Loucy (cell line): Measurements from ENCODE around the gene TFPT.

Experiments used
- H2AFZ ChIP-seq: fragments of 200-600 bp; sonication (generic); 2 replicates; pipeline ENCODE4 v1.6.0; 2016; ENCODE audit warnings: antibody characterized with exemption, mild to moderate bottlenecking, low read length, moderate library complexity
- H3F3A ChIP-seq: fragments of 200-600 bp; 2 replicates; pipeline ENCODE4 v1.6.0; 2016; ENCODE audit warnings: antibody characterized with exemption, low read depth, mild to moderate bottlenecking
- H3K27me3 ChIP-seq: fragments of 200-600 bp; sonication (generic); 2 replicates; pipeline ENCODE4 v1.6.1; 2014; ENCODE audit warnings: low read length, mild to moderate bottlenecking; ENCODE audit not compliant: insufficient read depth, poor library complexity, severe bottlenecking
- H3K36me3 ChIP-seq: fragments of 200-600 bp; sonication (generic); 2 replicates; pipeline ENCODE4 v1.6.1; 2016; ENCODE audit warnings: low read length; ENCODE audit not compliant: insufficient read depth
- H3K4me1 ChIP-seq: fragments of 200-600 bp; sonication (generic); 2 replicates; pipeline ENCODE4 v1.5.1; 2014; ENCODE audit warnings: low read length, mild to moderate bottlenecking; ENCODE audit not compliant: insufficient read depth, poor library complexity, severe bottlenecking
- H3K4me2 ChIP-seq: fragments of 200-600 bp; sonication (generic); 2 replicates; pipeline ENCODE4 v1.6.0; 2014; ENCODE audit warnings: antibody characterized with exemption, low read length, low read depth, mild to moderate bottlenecking; ENCODE audit not compliant: poor library complexity, severe bottlenecking
- H3K4me3 ChIP-seq: fragments of 200-600 bp; sonication (generic); 2 replicates; pipeline ENCODE4 v1.5.1; 2014; ENCODE audit warnings: low read length, mild to moderate bottlenecking, mixed read lengths; ENCODE audit not compliant: poor library complexity, severe bottlenecking
- H3K79me2 ChIP-seq: fragments of 200-600 bp; sonication (generic); 2 replicates; pipeline ENCODE4 v1.6.1; 2014; ENCODE audit warnings: low read length; ENCODE audit not compliant: insufficient read depth
- H3K9ac ChIP-seq: fragments of 200-600 bp; sonication (generic); 2 replicates; pipeline ENCODE4 v1.6.0; 2014; ENCODE audit warnings: mild to moderate bottlenecking, low read depth, low read length, moderate library complexity; ENCODE audit not compliant: poor library complexity, severe bottlenecking
- H3K9me2 ChIP-seq: fragments of 200-600 bp; sonication (generic); replicated peaks from 2 replicates; pipeline ENCODE4 v1.6.1; 2016; ENCODE audit warnings: low read depth, low read length, mixed read lengths
- H3K9me3 ChIP-seq: fragments of 200-600 bp; sonication (generic); 2 replicates; pipeline ENCODE4 v1.6.1; 2014; ENCODE audit warnings: mild to moderate bottlenecking, antibody characterized with exemption, low read length, low read depth; ENCODE audit not compliant: insufficient read depth
- H4K20me1 ChIP-seq: fragments of 200-600 bp; sonication (generic); 2 replicates; pipeline ENCODE4 v1.6.0; 2014; ENCODE audit warnings: antibody characterized with exemption, low read length, mild to moderate bottlenecking; ENCODE audit not compliant: insufficient read depth, poor library complexity, severe bottlenecking
- EZH2phosphoT487 ChIP-seq: fragments of 200-600 bp; IDR thresholded peaks from 2 replicates; pipeline ENCODE4 v1.6.1; 2018; ENCODE audit warnings: antibody characterized with exemption, mild to moderate bottlenecking, moderate library complexity, borderline replicate concordance
- TF ChIP-seq, protein P1 (sequence below): fragments of 200-600 bp; sonication (generic); conservative IDR thresholded peaks from 2 replicates; pipeline ENCODE4 v1.5.1; 2014; ENCODE audit warnings: mild to moderate bottlenecking, antibody characterized with exemption, low read length

TFPT gene

DNA sequence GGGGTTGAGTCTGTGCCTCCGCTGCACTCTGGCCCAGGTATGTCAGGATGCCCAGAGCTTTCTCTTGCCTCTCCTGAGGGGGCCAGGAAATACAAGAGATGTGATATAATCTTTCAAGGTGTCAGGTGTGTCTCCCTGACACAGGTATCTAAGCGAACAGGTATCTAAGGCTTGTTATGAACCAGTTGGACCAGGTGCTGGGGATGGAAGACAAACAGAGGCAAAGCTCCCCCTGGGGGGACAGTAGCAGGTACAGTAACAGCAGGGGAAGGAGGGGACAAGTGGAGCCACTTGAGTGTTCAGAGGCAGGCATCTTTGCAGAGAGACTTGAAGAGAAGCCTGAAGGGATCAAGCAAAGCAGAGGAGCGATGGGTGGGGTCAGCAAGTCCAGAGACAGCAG is 41.5 kb upstream of the TFPT start:
- Histone ChIP-seq H3K4me2 (no peak overlapping the region), H2AFZ (no peak overlapping the region), H3K79me2 (peaks cover 38% of the 10 kb centered on the region), H3K27me3 (no peaks in the 10 kb centered on the region), H3K4me3 (no peak overlapping the region), H3K9me2 (no peaks in the 10 kb centered on the region), H4K20me1 (peaks cover 16% of the 10 kb centered on the region), H3K36me3 (peaks cover 49% of the 10 kb centered on the region; the same call in 1 of the 2 replicates), H3K9ac (no peak overlapping the region), H3F3A (peaks cover 10% of the 10 kb centered on the region; the same call in 1 of the 2 replicates), H3K9me3 (no peaks in the 10 kb centered on the region), H3K4me1 (peaks cover 21% of the 10 kb centered on the region)
- TF ChIP-seq EZH2phosphoT487: no peak
- TF ChIP-seq, protein P1, sequence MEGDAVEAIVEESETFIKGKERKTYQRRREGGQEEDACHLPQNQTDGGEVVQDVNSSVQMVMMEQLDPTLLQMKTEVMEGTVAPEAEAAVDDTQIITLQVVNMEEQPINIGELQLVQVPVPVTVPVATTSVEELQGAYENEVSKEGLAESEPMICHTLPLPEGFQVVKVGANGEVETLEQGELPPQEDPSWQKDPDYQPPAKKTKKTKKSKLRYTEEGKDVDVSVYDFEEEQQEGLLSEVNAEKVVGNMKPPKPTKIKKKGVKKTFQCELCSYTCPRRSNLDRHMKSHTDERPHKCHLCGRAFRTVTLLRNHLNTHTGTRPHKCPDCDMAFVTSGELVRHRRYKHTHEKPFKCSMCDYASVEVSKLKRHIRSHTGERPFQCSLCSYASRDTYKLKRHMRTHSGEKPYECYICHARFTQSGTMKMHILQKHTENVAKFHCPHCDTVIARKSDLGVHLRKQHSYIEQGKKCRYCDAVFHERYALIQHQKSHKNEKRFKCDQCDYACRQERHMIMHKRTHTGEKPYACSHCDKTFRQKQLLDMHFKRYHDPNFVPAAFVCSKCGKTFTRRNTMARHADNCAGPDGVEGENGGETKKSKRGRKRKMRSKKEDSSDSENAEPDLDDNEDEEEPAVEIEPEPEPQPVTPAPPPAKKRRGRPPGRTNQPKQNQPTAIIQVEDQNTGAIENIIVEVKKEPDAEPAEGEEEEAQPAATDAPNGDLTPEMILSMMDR: no peak

DNA sequence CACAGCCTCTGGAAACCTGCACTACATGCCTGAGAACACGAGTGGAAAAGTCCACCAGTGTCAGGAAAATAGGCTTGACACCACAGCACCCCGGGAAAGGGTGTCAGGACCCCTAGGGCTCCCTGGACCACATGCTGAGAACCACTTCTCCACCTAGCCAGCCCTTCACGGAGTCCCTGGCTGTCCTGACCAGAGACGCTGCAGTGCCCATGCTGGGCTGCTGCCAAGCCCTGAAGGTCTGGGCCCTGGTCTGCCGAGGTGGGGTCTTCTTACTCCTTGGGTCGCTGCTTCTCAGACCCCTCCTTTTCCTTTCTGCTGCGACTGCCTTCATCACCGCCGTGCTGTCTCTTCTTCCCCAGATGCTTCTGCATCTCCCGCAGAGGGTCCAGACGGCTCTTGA is 41.0 kb upstream of the TFPT start:
- TF ChIP-seq, protein P1: no peak
- no peak for TF ChIP-seq EZH2phosphoT487
- no peaks in the 10 kb centered on the region for H3K9me2 ChIP-seq
- no peak overlapping the region for H3K4me3 ChIP-seq
- H3F3A ChIP-seq: peaks cover 10% of the 10 kb centered on the region; the same call in 1 of the 2 replicates
- H3K79me2 ChIP-seq: peaks cover 34% of the 10 kb centered on the region
- peaks cover 21% of the 10 kb centered on the region for H3K4me1 ChIP-seq
- H3K36me3 ChIP-seq: peaks cover 54% of the 10 kb centered on the region; the same call in 1 of the 2 replicates
- no peak overlapping the region for H3K4me2 ChIP-seq
- no peaks in the 10 kb centered on the region for H3K27me3 ChIP-seq
- no peaks in the 10 kb centered on the region for H3K9me3 ChIP-seq
- no peak overlapping the region for H3K9ac ChIP-seq
- H2AFZ ChIP-seq: no peak overlapping the region
- H4K20me1 ChIP-seq: peaks cover 16% of the 10 kb centered on the region

DNA sequence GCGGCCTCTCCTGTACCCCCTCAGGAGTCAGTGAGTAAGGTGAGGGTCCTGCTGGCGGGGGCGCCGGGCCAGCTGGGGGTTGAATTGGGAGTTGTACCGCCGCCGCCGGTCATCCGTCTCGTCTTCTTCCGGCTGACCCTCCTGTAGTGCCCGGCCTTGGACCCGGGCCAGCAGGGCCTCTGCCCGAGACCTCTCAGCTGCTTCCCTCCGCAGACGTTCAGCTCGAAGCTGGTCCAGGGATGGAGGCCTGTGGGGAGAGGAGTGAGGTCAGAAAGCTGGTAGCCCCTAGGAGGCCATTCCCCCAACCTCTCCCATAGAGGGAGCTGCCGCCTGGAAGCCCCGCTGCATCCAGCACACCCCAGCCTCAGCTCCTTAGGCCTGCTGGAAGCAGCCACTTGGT is 40.2 kb upstream of the TFPT start:
- Histone ChIP-seq H3K36me3 (peaks cover 59% of the 10 kb centered on the region; the same call in 1 of the 2 replicates), H3K4me1 (peaks cover 17% of the 10 kb centered on the region), H2AFZ (no peak overlapping the region), H3K4me3 (no peak overlapping the region), H3K9me2 (no peaks in the 10 kb centered on the region), H4K20me1 (peaks cover 16% of the 10 kb centered on the region), H3K4me2 (no peak overlapping the region), H3K27me3 (no peaks in the 10 kb centered on the region), H3K9me3 (no peaks in the 10 kb centered on the region), H3K9ac (no peak overlapping the region), H3F3A (peaks cover 10% of the 10 kb centered on the region; the same call in 1 of the 2 replicates), H3K79me2 (peaks cover 26% of the 10 kb centered on the region)
- TF ChIP-seq EZH2phosphoT487: no peak
- TF ChIP-seq, protein P1: no peak
